GM12874 (cell line): ENCODE results near the gene PARD3.

Experiments used
- TF ChIP-seq, protein P1 (sequence below): IDR thresholded peaks from 2 replicates; pipeline ENCODE4 v1.5.1; 2011; ENCODE audit warnings: low read depth, mild to moderate bottlenecking, control low read depth, low read length, moderate library complexity; ENCODE audit not compliant: insufficient read depth

PARD3 gene

DNA sequence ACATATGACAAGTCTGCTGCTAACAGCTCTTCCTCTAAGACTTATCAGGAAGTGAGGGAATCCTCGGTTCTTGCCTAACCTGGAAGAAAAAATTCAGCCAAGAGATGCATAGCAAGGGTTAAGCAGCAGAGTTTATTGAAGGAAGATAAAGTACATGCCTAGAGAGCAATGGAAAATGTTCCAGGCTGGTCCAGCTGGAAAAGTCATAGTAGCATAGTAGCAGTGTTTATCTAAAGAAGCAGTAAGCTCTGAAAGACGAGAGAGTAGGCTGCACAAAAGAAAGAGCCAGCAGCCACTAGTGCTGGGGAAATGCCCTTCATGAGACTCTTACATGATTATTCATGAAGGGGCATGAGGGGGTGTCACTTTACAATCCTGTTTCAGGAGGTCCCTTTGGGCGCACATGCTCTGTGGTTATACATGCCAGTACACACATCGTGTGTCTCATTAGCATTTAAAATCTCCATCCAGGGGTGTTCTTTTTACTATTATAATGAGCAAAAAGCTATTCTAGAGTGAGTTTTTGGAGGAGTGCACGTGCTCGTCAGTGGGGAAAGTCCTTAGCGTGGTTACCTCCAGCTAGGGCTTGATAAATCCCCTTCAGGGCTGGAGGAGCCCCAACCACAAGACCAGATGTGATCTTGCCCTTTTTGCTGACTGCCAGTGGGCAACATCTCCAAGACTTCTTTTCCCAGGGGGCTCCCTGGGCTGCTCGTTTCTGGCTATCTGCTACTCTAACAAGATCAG is 716.1 kb downstream of the PARD3 start:
- TF ChIP-seq, protein P1, sequence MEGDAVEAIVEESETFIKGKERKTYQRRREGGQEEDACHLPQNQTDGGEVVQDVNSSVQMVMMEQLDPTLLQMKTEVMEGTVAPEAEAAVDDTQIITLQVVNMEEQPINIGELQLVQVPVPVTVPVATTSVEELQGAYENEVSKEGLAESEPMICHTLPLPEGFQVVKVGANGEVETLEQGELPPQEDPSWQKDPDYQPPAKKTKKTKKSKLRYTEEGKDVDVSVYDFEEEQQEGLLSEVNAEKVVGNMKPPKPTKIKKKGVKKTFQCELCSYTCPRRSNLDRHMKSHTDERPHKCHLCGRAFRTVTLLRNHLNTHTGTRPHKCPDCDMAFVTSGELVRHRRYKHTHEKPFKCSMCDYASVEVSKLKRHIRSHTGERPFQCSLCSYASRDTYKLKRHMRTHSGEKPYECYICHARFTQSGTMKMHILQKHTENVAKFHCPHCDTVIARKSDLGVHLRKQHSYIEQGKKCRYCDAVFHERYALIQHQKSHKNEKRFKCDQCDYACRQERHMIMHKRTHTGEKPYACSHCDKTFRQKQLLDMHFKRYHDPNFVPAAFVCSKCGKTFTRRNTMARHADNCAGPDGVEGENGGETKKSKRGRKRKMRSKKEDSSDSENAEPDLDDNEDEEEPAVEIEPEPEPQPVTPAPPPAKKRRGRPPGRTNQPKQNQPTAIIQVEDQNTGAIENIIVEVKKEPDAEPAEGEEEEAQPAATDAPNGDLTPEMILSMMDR: no peak

DNA sequence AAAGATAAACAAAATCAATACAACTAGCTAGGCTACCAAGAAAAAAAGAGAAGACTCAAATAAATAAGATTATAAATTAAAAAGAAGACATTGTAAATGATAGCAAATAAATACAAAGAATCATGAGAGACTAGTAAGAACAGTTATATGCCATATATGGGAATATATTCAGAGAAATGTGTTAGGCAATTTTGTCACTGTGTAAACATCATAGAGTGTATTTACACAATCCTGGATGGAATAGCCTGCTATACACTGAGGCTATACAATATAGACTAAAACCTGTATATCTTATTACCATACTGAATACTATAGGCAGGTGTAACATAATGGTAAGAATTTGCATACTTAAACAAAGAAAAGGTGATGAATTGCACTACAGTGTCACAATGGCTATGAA is 717.4 kb downstream of the PARD3 start:
- TF ChIP-seq, protein P1: no peak

DNA sequence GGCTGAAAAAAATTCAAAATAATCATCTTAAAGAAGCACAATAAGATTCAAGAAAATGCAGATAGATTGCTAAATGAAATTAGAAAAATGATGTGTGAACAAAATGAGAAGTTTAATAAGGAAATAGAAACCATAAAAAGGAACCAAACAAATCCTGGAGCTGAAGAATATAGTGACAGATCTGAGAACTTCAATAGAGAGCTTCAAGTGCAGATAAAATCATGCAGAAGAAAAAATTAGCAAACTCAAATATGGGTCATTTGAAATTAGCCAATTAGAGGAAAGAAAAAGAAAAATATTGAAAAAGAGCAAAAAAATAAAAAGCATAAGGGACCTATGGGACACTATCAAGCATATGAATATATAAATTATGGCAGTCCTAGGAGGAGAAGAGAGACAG is 720.1 kb downstream of the PARD3 start:
- TF ChIP-seq, protein P1: no peak

DNA sequence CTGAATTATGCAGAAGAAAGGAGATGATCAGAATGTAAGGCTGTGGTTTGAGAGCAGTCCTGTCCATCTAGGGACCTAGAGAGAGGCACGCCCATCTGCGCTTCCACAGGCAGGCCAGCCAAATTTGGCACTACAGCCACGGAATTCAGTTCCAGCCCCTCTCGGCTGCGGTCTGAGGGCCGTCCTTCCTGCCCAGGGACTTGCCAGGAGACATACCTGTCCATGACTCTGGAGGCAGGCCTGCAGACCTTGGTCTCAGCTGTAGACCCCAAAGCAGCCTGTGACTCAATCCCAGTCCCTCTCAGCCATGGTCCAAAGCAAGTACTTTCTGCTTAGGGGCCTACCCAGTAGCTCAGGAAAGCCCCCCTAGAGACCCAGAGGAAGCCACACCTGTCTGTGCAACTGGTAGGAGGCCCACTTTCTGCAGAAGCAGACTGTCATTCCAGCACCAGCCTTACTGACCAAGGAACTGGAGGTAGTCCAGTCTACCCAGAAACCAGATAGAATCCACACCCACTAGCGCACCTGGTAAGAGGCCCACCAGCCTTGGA is 720.9 kb downstream of the PARD3 start:
- TF ChIP-seq, protein P1: no peak

DNA sequence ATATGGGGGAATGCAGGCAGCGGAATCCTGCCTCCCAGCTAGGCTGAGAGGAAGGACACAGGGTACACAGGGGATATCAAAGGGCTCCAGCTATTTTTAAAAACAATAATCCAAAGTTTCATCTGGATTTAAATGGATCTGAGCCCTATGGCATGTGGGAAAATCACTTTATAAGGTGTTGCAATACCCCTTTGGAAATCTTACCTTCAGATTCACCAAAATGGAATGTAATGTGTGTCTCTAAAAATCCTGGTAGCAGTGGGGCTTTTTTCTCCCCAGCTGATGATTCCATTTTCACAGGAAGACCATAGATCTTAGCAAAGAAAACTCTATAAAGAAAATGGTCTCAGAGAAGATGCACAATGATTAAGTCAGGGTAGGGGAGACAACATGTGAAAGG is 722.2 kb downstream of the PARD3 start:
- TF ChIP-seq, protein P1: no peak

DNA sequence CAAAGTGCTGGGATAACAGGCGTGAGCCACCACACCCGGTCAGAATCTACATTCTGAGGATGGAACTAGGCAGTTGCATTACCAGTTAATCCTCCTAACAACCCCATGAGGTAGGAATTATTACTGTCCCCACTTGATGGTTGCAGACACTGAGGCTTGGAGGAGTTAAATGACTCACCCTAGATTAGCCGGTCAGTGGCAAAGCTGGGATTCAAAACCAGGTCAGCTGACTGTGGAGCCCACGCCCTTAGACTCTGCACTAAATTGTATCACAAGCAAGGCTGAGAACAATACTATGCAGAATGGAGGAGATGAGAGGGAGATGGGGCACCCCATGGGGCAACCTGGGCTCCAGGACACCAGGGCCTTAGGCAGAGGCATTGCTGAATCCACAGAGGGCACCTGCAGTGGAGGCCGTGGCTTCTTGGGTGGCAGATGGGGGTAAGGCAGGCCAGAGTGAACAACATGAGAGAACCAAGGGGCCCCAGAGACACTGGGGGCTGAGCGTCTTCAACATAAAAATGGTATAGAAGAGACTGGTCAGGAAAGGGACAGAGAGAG is 723.4 kb downstream of the PARD3 start:
- TF ChIP-seq, protein P1: no peak

DNA sequence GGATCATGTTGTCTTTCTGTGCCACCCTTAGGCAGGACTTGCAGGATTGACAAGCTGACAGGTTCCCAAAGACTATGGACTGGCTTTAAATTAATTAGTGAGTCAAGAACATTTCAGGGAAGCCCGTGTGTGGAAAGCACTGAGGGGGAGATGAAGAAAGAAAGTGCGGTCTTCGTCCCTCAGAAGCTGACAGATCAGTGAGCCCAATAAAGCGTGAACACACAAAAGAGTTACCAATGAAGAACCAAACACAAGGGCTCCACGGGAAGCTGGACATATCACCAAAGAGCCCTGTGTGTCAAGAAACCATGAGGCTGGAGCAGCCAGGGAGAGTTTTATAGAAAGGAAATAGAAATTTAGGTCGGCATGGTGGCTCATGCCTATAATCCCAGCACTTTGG is 725.8 kb downstream of the PARD3 start:
- TF ChIP-seq, protein P1: no peak
